Measurements from ENCODE around the gene MOGAT1. TPM values are rescaled to one million over a fixed set of nuclear protein-coding genes. Genes with fewer than 3 reads are reported as not detected.

The MOGAT1 gene
- total and polyA plus RNA-seq, 2 of the 13 experiments (the other 11 are each of a cell fraction or from before 2014, with no cell fraction given) = 0.98 to 4.3 TPM

- TF ChIP-seq GMEB1 (CRISPR knock-in tag; IDR thresholded peaks at IDR 0.05; ENCODE audit: borderline replicate concordance) = no peak; the same call in 1 of the 2 replicates
- peak; percentile 53 for TF ChIP-seq ZNF335 (CRISPR knock-in tag; IDR thresholded peaks at IDR 0.05)
- TF ChIP-seq NFE2L2 (IDR thresholded peaks at IDR 0.05; ENCODE audit: low read length) = peak; percentile 18; the same call in 1 of the 2 replicates
- no peak for TF ChIP-seq ZNF615 (CRISPR knock-in tag; IDR thresholded peaks at IDR 0.05; ENCODE audit: borderline replicate concordance)
- TF ChIP-seq ZSCAN9 (CRISPR knock-in tag; IDR thresholded peaks at IDR 0.05; ENCODE audit: borderline replicate concordance) = no peak; the same call in 1 of the 2 replicates
- TF ChIP-seq TGIF2 (CRISPR knock-in tag; IDR thresholded peaks at IDR 0.05) = peak; percentile 93
- no peak for TF ChIP-seq ZBTB2 (CRISPR knock-in tag; IDR thresholded peaks at IDR 0.05; ENCODE audit: low read depth)
- peak; percentile 92 for TF ChIP-seq FOXK1 (CRISPR knock-in tag; IDR thresholded peaks at IDR 0.05; ENCODE audit: borderline replicate concordance, low read depth)
- TF ChIP-seq BCL3 (CRISPR knock-in tag; IDR thresholded peaks at IDR 0.05) = peak; percentile 90
- TF ChIP-seq ZBTB39 (CRISPR knock-in tag; IDR thresholded peaks at IDR 0.05) = peak; percentile 88; the same call in 1 of the 2 replicates
- TF ChIP-seq ZNF724P (CRISPR knock-in tag; IDR thresholded peaks at IDR 0.05; ENCODE audit: borderline replicate concordance) = 0 out of 2 replicates have a peak, but pooled peaks have one; percentile 72
- TF ChIP-seq SCMH1 (CRISPR knock-in tag; IDR thresholded peaks at IDR 0.05; ENCODE audit: borderline replicate concordance) = no peak
- TF ChIP-seq DPF2 (CRISPR knock-in tag; IDR thresholded peaks at IDR 0.05; ENCODE audit: borderline replicate concordance, low read depth) = no peak; the same call in 1 of the 2 replicates
- TF ChIP-seq ZNF121 (CRISPR knock-in tag; IDR thresholded peaks at IDR 0.05) = peak; percentile 63; the same call in 1 of the 2 replicates
- TF ChIP-seq BRD4 (CRISPR knock-in tag; IDR thresholded peaks at IDR 0.05) = peak; percentile 67; the same call in 1 of the 2 replicates
- TF ChIP-seq ZNF232 (CRISPR knock-in tag; IDR thresholded peaks at IDR 0.05; ENCODE audit: borderline replicate concordance) = peak; percentile 94
- no peak for TF ChIP-seq KDM6A (CRISPR knock-in tag; IDR thresholded peaks at IDR 0.05; ENCODE audit: low read depth)
- TF ChIP-seq ZNF652 (CRISPR knock-in tag; IDR thresholded peaks at IDR 0.05; ENCODE audit: borderline replicate concordance, low read depth) = 0 out of 2 replicates have a peak, but pooled peaks have one; percentile 22
- TF ChIP-seq GMEB2 (CRISPR knock-in tag; IDR thresholded peaks at IDR 0.05; ENCODE audit: low read depth) = no peak; the same call in 1 of the 2 replicates
- no peak for TF ChIP-seq POLR2AphosphoS2 (IDR thresholded peaks at IDR 0.05; ENCODE audit: low read depth, low read length)
Observed at GRCh38 chr2:222709191-222709891, 37.9 kb downstream of the MOGAT1 start (continued).

All from HepG2 (cell line).